Neuronal stem cell (in vitro differentiated cells): ENCODE measurements around the gene NMBR.

Experiments
- DNase-seq: peaks from one replicate; pipeline ENCODE4 v3.0.0-alpha.2; 2013; ENCODE audit warnings: low spot score
- H2AFZ ChIP-seq: one replicate; pipeline ENCODE4 v1.6.1; 2013; ENCODE audit warnings: mild to moderate bottlenecking, low read length, inconsistent platforms
- H2AK5ac ChIP-seq: 2 replicates; pipeline ENCODE4 v1.6.1; 2013; ENCODE audit warnings: low read depth, mild to moderate bottlenecking, inconsistent platforms, low read length, moderate library complexity, mixed read lengths
- H2BK120ac ChIP-seq: 2 replicates; pipeline ENCODE4 v1.6.1; 2013; ENCODE audit warnings: low read depth, mild to moderate bottlenecking, inconsistent platforms, low read length, moderate library complexity, mixed read lengths
- H2BK12ac ChIP-seq: one replicate; pipeline ENCODE4 v1.6.1; 2013; ENCODE audit warnings: low read length, inconsistent platforms
- H2BK15ac ChIP-seq: 2 replicates; pipeline ENCODE4 v1.6.1; 2013; ENCODE audit warnings: mild to moderate bottlenecking, low read length, inconsistent platforms, mixed read lengths
- H2BK5ac ChIP-seq: one replicate; pipeline ENCODE4 v1.6.1; 2013; ENCODE audit warnings: inconsistent platforms, mild to moderate bottlenecking, low read length, moderate library complexity
- H3K14ac ChIP-seq: one replicate; pipeline ENCODE4 v1.6.1; 2013; ENCODE audit warnings: low read length, inconsistent platforms
- H3K18ac ChIP-seq: 2 replicates; pipeline ENCODE4 v1.6.1; 2013; ENCODE audit warnings: low read length, inconsistent platforms
- H3K23ac ChIP-seq: 2 replicates; pipeline ENCODE4 v1.6.1; 2013; ENCODE audit warnings: low read depth, mild to moderate bottlenecking, mixed read lengths, low read length, inconsistent platforms; ENCODE audit not compliant: poor library complexity
- H3K27ac ChIP-seq: replicated peaks from 3 replicates; pipeline ENCODE4 v1.5.1; 2013; ENCODE audit warnings: low read length, inconsistent platforms
- H3K27me3 ChIP-seq, 3 experiments: 2 replicates each; pipeline ENCODE4 v1.6.1; 2013; ENCODE audit warnings: low read length in 3 of 3, mild to moderate bottlenecking in 2 of 3, inconsistent platforms in 1 of 3, low read depth in 1 of 3, mixed read lengths in 1 of 3, moderate library complexity in 1 of 3; ENCODE audit not compliant: control insufficient read depth in 3 of 3, insufficient read depth in 3 of 3
- H3K36me3 ChIP-seq, 2 donors: replicated peaks in 1 of 2; 2 replicates each; pipeline ENCODE4 v1.6.1; 2013; ENCODE audit warnings: low read length in 2 of 2; ENCODE audit not compliant: control insufficient read depth in 2 of 2, insufficient read depth in 2 of 2
- H3K4ac ChIP-seq: 2 replicates; pipeline ENCODE4 v1.6.1; 2013; ENCODE audit warnings: inconsistent platforms, mild to moderate bottlenecking, low read length, moderate library complexity
- H3K4me1 ChIP-seq, 2 donors: 1 replicate in 1 of 2; 2 replicates in 1 of 2; pipeline ENCODE4 v1.6.1; 2013; ENCODE audit warnings: low read length in 2 of 2, low read depth in 1 of 2; ENCODE audit not compliant: control insufficient read depth in 2 of 2, insufficient read depth in 1 of 2
- H3K4me2 ChIP-seq: one replicate; pipeline ENCODE4 v1.6.1; 2013; ENCODE audit warnings: mild to moderate bottlenecking, low read length, inconsistent platforms; ENCODE audit not compliant: insufficient read depth, poor library complexity, severe bottlenecking
- H3K4me3 ChIP-seq, 2 donors: 2 replicates each; pipeline ENCODE4 v1.5.1; 2013; ENCODE audit warnings: low read length in 2 of 2, mild to moderate bottlenecking in 2 of 2, inconsistent platforms in 1 of 2, moderate library complexity in 1 of 2
- H3K79me1 ChIP-seq: one replicate; pipeline ENCODE4 v1.6.1; 2013; ENCODE audit warnings: low read depth, mild to moderate bottlenecking, inconsistent platforms, low read length, moderate library complexity
- H3K9ac ChIP-seq: one replicate; pipeline ENCODE4 v1.6.1; 2013; ENCODE audit warnings: mild to moderate bottlenecking, low read depth, low read length, inconsistent platforms; ENCODE audit not compliant: poor library complexity
- H3K9me3 ChIP-seq, 2 donors: replicated peaks in 1 of 2; 2 replicates each; pipeline versions ENCODE3 to v1.6.1; 2013; ENCODE audit warnings: low read length in 2 of 2, mild to moderate bottlenecking in 2 of 2, inconsistent platforms in 1 of 2, low read depth in 1 of 2, mixed read lengths in 1 of 2, moderate library complexity in 1 of 2; ENCODE audit not compliant: control insufficient read depth in 2 of 2, insufficient read depth in 1 of 2
- H4K8ac ChIP-seq: one replicate; pipeline ENCODE4 v1.6.1; 2013; ENCODE audit warnings: low read depth, mild to moderate bottlenecking, inconsistent platforms, low read length, moderate library complexity
- H4K91ac ChIP-seq: one replicate; pipeline ENCODE4 v1.6.1; 2013; ENCODE audit warnings: low read length, low read depth, mild to moderate bottlenecking, inconsistent platforms; ENCODE audit not compliant: poor library complexity
- WGBS, 2 donors: extraction: QIAGEN DNeasy Blood & Tissue Kit; methylation state at CpG; one replicate each; pipeline ENCODE4 v1.1.7; 2013; ENCODE audit warnings: missing lambda C conversion rate in 2 of 2, mixed read lengths in 1 of 2; ENCODE audit not compliant: insufficient read length in 2 of 2, insufficient replicate concordance in 1 of 2; ENCODE audit errors: extremely low coverage in 2 of 2; 5-methylcytosine and 5-hydroxymethylcytosine counted together

Gene NMBR

GRCh38 chr6:142027074-142027473 is 119.8 kb downstream of the NMBR start:
- no peaks in the 10 kb centered on the region for H3K4me1 ChIP-seq

GRCh38 chr6:142026471-142026870 is 120.5 kb downstream of the NMBR start:
- Histone ChIP-seq H2BK5ac (no peak overlapping the region), H3K23ac (no peak overlapping the region), H2BK12ac (no peak overlapping the region), H2AFZ (no peak overlapping the region), H3K18ac (no peak overlapping the region), H3K9me3 (no peaks in the 10 kb centered on the region), H3K36me3 (no peaks in the 10 kb centered on the region), H3K4me1 (no peaks in the 10 kb centered on the region), H2BK15ac (no peak overlapping the region), H3K27ac (no peak overlapping the region), H3K4ac (no peak overlapping the region), H2AK5ac (no peak overlapping the region), H3K4me3 (no peak overlapping the region), H3K9ac (no peak overlapping the region), H3K14ac (no peak overlapping the region), H3K4me2 (no peak overlapping the region), H3K27me3 (no peaks in the 10 kb centered on the region), H4K8ac (no peak overlapping the region), H3K79me1 (no peaks in the 10 kb centered on the region), H2BK120ac (no peak overlapping the region), H4K91ac (no peak overlapping the region)
- no peak for DNase-seq

More at GRCh38 chr6:142027074-142027473, 119.8 kb downstream of the NMBR start:
- no peak overlapping the region for H3K4me2 ChIP-seq
- no peak overlapping the region for H3K9ac ChIP-seq
- no peak overlapping the region for H3K4ac ChIP-seq
- DNase-seq, result no peak
- H2AFZ ChIP-seq, result no peak overlapping the region
- H3K18ac ChIP-seq, result no peak overlapping the region
- no peaks in the 10 kb centered on the region for H3K27me3 ChIP-seq
- H3K4me3 ChIP-seq, result no peak overlapping the region
- no peak overlapping the region for H3K23ac ChIP-seq
- no peak overlapping the region for H4K91ac ChIP-seq
- H3K79me1 ChIP-seq, result no peaks in the 10 kb centered on the region
- H2AK5ac ChIP-seq, result no peak overlapping the region
- no peak overlapping the region for H3K14ac ChIP-seq
- H2BK5ac ChIP-seq, result no peak overlapping the region
- no peak overlapping the region for H2BK12ac ChIP-seq
- no peak overlapping the region for H2BK15ac ChIP-seq
- H3K9me3 ChIP-seq, result no peaks in the 10 kb centered on the region
- no CpG with 5 or more reads among the region's 3 CpGs for WGBS, 2 donors
- H4K8ac ChIP-seq, result no peak overlapping the region
- H3K27ac ChIP-seq, result no peak overlapping the region
- H2BK120ac ChIP-seq, result no peak overlapping the region
- no peaks in the 10 kb centered on the region for H3K36me3 ChIP-seq
